Fibroblast of the aortic adventitia (primary cell): Measurements from ENCODE around the gene TMBIM6. TPM values are rescaled to one million over a fixed set of nuclear protein-coding genes. Genes with fewer than 3 reads are reported as not detected.

Source experiments
- DNase-seq: peaks from one replicate; pipeline ENCODE4 v3.0.0-alpha.2; 2010; ENCODE audit warnings: low read depth
- H3K4me3 ChIP-seq: 2 replicates; pipeline ENCODE4 v1.5.1; 2011; ENCODE audit warnings: low read depth, mild to moderate bottlenecking, control low read depth, low read length, moderate library complexity
- total RNA-seq: library from RNA; depleted of rRNA; stranded (reverse); fragments of >200 nt; gene quantifications from 2 replicates; pipeline ENCODE4 v1.2.3, GENCODE V29; 2012; ENCODE audit warnings: low replicate concordance
- TF ChIP-seq, protein P1 (sequence below): IDR thresholded peaks from 2 replicates; pipeline ENCODE4 v1.5.1; 2011; ENCODE audit warnings: mild to moderate bottlenecking, low read length, control low read depth, inconsistent platforms; ENCODE audit not compliant: insufficient read depth

TMBIM6 gene
- total RNA-seq, 1 donor = 564 TPM

DNA sequence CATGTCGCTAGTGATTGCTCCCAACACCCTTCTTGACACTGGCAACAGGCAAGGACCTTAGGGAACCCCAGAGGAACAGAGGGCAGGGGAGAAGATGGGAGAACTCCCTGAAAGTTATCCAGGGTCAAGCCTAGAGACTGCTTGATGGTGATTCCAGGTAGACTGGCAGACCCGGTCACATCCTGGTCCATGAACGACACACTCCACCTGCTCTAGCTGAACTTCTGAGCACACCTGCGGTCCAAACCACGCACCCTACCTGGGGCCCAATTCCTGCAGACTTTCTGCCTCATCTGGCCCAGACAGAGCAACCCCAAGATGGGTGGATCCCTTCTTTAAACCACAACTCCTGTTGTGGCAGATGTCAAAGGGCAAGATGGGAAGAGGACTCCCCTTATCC, 52.7 kb downstream of the TMBIM6 start:
- DNase-seq = no peak
- TF ChIP-seq, protein P1, sequence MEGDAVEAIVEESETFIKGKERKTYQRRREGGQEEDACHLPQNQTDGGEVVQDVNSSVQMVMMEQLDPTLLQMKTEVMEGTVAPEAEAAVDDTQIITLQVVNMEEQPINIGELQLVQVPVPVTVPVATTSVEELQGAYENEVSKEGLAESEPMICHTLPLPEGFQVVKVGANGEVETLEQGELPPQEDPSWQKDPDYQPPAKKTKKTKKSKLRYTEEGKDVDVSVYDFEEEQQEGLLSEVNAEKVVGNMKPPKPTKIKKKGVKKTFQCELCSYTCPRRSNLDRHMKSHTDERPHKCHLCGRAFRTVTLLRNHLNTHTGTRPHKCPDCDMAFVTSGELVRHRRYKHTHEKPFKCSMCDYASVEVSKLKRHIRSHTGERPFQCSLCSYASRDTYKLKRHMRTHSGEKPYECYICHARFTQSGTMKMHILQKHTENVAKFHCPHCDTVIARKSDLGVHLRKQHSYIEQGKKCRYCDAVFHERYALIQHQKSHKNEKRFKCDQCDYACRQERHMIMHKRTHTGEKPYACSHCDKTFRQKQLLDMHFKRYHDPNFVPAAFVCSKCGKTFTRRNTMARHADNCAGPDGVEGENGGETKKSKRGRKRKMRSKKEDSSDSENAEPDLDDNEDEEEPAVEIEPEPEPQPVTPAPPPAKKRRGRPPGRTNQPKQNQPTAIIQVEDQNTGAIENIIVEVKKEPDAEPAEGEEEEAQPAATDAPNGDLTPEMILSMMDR = no peak
- no peak overlapping the region for H3K4me3 ChIP-seq

DNA sequence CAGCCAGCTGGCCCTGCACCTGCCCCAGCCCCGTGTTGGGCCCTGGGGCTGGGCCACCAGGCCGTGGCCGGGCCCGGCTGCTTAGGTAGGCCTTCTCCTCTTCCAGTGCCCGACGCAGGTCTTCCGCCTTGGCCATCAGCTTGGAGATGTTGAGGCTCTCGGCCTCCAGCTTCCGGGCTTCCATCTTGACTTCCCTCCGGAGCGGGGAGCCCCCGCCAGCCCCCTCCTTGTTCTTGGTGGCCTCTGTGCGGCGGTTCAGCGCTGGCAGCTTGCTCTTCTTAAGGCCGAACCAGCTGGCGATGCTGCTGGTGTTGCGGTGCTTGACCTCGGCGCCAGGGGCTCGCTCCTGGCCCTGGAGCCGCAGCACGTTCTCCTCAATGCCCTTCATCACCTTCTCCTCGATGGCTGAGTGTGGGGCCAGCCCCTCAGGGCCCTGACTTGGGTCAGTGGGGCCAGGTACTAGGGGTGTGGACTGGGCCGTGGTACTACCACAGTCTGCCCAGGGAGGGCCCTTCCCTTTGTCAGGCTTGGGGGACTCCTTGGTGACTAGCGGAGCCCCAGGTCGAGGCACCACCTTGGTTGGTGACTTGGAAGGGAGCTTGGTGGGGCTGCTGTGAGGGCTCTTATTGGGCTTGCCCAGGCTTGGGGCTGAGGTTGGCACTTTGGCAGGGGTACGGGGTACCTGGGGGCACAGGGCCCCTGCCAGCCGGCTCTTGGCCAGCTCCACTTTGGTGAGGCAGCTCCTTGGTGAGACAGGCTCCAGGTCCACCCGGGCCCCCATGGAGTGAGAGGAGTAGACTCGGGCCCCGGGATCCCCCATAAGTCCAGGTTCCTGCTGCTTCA, 53.7 kb downstream of the TMBIM6 start:
- TF ChIP-seq, protein P1 = no peak
- no peak overlapping the region for H3K4me3 ChIP-seq
- no peak for DNase-seq

- TF ChIP-seq, protein P1 = no peak
- H3K4me3 ChIP-seq = no peak overlapping the region
- DNase-seq = no peak
Measured at GRCh38 chr12:49795654-49796105, 54.3 kb downstream of the TMBIM6 start.

DNA sequence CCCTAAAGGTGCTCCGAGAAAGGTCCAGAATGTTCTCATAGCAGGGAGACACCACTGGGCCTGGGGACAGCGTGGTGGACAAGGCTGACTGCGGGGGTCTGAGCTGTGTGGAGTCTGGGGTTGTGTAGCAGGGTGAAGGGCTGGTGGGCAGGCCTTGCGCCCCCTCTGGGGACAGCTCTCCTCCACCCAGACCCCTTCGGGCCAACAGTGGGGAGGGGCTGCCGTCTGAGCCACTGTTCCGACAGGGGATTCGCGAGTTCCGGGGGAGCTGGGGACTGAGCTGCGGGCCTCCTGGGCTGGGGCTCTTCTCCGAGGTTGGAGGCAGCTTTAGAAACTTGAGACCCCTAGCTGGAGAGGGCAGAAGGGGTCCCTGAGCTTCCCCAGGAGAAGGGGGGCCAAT, 54.8 kb downstream of the TMBIM6 start:
- H3K4me3 ChIP-seq = no peak overlapping the region
- TF ChIP-seq, protein P1 = no peak
- no peak for DNase-seq

GRCh38 chr12:49796606-49797448, 55.5 kb downstream of the TMBIM6 start:
- TF ChIP-seq, protein P1 = no peak
- no peak for DNase-seq
- no peak overlapping the region for H3K4me3 ChIP-seq

DNA sequence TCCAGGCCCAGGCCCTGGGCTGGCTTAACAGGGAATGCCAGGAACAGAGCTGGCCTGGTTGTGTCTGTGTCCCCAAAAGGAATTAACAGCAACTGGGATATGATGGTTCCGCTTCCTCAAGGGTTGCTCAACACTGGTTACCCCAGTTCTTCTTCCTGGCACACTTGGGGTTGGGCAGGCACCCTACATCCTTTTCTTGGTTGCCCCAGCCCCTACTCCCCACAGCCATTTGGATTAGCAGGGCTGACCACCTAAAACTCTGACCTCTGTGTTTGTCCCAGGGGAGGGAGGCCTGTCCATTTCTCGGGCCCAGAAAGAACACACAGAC, 56.1 kb downstream of the TMBIM6 start:
- H3K4me3 ChIP-seq = no peak overlapping the region
- TF ChIP-seq, protein P1 = no peak
- no peak for DNase-seq
